ENCODE data around the gene CDC37.

The CDC37 gene

DNA sequence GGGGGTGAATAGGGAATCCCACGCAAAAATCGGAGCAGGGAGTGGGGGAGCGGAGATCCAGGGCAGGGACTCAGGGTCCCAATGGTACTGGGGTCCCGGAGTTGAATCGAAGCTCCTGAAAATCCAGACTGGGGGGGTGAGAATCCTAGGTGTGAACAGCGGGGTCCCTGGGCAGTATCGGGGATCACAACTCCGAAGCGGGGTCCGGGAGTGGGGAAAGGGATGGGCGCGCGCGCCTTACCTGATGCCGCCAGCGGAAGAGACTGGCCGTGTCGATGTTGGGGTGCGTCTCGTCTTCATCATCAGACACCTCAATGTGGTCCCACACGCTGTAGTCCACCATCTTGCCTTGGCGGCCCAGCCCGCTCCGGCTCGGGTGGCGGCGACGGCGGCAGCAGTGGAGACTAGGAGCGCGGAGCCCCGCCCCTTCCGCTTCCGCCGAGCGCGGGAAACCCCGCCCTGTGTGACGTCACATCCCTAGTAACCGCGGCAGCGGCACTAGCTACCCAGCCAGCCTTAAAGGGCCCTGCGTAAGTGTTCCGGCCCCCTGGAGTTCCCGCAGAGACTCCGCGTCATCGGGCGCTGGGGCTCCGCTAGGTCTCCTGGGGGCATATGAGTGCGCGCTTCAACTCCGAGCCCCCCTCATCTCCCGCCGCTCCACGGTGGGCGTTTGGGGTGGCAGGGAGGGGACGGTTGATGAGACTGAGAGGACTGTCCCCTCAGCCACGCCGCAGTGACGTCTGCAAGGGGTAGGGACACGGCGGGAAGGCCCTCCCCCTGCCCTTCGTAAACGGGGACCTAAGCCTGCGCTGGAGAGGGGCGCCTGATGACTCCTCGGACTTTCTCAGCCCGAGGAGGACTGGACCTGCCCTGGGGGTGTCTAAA is at the start of gene CDC37:
Gene CDC37, minus strand, starts transcription at position 406 of the 885 bp plus-strand sequence. Its CDS starts 63 bp downstream, at position 343.
- DNase-seq = peak; percentile 92

- no peak for DNase-seq
These were observed 47.7 kb upstream of the CDC37 start for GRCh38 chr19:10450853-10451609.

DNA sequence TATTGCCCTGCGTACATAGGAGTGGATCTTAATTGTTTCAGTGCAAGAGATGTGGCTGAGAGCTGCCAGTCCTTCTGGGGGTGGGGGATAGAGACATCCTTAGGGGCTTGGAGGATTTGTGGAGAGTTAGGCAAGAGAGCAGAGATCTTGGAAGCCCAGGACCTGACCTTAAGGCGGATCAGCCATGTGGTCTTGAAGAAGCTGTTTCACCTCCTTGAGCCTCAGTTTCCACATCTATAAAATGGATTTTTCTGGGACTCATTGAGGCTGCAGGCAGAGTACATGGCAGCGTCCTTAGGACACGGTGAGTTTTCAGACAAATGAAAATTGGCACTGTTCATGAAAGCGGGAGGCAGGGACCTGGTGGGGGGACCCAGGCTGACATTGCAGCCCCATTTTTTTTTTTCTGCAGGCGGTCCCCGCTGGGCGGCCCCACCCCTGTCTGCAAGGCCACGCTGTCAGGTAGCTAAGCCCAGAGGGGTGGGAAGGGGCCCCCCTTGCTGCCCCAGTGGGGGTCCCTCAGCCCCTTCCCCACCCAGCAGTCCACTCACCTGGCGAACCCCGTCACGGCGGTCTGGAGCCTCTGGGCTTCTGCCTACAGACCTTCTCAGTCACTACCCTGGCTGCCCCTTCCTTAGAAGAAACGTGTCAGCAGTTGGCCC is 47.0 kb upstream of the CDC37 start:
- no peak for DNase-seq

GRCh38 chr19:10449037-10449436 is 45.7 kb upstream of the CDC37 start:
- no peak for DNase-seq

DNA sequence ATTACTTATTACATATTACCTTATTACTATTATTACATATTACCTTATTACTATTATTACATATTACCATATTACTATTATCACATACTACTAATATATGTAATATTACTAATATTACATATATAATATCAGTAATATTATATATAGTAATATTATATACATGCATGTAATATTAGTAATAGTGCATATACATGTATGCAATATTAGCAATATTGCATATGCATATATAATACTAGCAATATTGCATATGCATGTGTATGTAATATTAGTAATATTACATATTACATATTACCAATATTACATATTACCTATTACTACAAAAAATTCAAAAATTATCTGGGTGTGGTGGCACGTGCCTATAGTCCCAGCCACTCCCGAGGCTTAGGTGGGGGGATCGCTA is 39.4 kb upstream of the CDC37 start:
- no peak for DNase-seq

DNA sequence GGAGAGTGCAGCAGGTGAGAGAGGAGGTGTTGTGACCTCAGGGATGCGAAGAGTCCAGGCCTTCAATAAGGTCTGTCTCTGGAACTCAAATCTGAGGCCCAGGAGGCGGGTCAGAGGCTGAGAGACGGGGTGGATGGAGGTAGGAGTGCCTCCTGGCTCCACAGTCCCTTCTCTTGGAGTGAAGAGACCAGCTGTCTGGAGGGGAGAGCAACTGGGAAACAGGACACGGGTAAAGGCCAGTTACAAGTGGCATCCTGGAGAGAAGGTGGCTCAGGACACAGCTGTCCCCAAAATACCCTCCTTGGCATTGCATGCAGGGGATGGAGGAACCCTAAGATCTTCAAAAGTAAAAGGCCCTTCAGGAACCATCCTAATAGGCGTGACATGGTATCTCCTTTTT is 36.2 kb upstream of the CDC37 start:
- no peak for DNase-seq

GRCh38 chr19:10433131-10433536 is 29.8 kb upstream of the CDC37 start:
- no peak for DNase-seq

DNA sequence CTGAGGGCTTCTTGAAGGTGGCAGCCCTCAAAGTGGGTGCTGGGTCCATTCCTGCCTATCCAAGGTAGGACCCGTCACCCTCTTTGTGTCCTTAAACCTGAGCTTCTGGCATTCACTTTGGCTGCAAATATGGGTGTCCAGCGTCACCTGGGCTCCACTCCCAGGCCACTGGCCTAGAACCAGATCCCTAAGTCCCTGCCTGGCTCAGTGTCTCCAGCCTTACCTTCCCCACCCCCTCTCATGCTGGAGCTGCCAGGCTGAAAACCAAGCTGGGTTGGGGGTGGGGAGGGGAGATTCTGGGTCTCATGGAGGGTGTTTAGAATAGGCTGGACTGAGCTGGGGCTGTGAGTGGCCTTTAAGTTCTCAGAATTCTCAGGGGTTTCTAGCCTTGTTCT is 29.4 kb upstream of the CDC37 start:
- no peak for DNase-seq

- DNase-seq = no peak
These were observed 28.8 kb upstream of the CDC37 start for GRCh38 chr19:10431943-10432735.

DNA sequence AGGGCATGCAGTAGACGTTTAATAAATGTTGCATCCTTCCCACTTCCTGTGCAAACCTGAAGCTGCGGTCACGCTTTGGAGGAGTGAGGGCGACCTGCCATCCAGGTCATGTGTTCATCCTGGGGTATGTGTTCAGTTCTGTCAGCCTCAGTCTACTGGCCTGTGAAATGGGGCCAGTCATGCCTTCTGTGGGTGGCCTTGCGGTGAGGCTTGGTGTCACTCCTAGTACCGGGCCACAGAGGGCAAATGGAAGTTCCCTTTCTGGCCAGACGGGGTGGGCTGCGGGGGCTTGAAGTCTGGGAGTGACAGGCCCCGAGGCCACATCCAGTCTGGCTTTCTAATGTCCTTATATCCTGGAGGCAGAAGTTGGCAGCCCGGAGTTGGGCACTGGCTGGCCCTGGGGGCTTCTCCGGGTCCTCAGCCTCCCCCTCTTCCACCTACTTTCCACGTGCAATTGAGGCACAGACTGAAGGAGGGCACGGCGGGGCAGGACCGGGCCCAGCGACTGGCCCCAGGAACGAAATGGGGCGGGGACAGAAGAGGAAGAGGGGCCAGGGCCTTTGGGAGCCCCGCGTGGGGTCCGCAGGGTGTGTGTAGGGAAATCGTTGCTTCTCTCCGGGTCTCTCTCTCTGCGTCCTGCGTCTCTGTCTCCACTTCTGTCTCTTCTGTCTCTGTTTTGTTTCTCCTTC is 28.1 kb upstream of the CDC37 start:
- no peak for DNase-seq

- no peak for DNase-seq
These were observed 27.3 kb upstream of the CDC37 start for GRCh38 chr19:10430505-10431253.

DNA sequence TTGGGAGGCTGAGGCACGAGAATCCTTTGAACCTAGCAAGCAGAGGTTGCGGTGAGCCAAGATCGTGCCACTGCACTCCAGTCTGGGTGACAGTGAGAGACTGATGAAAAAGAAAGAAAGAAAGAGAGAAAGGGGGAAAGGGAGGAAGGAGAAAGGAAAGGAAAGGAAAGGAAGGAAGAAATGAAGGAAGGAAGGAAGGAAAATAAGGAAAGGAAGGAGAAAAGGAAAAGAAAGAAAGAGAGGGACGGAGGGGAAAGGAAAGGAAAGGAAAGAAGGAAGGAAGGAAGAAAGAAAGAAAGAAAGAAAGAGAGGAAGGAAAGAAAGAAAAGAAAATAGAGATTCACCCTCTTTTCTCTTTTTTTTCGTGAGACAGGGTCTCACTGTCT is 25.6 kb upstream of the CDC37 start:
- no peak for DNase-seq

DNA sequence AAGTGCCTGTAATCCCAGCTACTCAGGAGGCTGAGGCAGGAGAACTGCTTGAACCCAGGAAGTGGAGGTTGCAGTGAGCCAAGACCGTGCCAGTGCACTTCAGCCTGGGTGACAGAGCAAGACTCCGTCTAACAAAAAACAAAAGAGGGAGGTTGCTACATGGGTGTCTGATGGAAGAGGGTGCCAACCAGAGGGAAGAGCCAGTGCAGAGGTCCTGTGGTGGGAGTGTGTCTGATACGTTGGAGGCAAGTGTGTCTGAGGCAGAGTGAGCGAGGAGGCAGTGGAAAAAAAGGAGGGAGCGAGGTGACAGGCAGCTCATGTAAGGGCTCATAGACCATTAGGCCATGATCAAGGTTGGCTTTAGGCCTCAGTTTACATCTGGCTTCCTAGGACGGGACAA is 23.8 kb upstream of the CDC37 start:
- DNase-seq = no peak

- DNase-seq = peak; percentile 67
These were observed 20.8 kb upstream of the CDC37 start for GRCh38 chr19:10424011-10424637.

GRCh38 chr19:10422846-10423245 is 19.5 kb upstream of the CDC37 start:
- no peak for DNase-seq

DNA sequence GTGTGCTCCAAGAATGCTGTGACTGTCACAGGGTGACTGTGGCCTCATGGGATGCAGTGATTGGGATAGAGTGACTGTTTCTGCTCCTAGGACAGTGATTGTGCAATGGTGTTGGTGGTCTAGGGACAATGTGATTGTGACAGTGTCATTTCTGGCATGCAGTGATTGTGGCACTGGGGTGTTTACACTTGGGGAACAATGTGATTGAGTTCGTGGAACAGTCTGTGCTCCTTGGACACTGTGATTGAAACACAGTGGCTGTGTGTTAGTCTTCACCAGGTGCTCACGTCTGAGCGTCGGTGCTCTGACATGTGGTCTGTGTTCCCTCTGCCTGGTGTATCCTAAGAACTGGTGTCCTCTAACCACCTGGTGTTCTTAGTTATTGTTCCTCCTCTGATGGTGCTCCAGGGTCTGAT is 18.7 kb upstream of the CDC37 start:
- no peak for DNase-seq

GRCh38 chr19:10421240-10422045 is 18.1 kb upstream of the CDC37 start:
- no peak for DNase-seq

DNA sequence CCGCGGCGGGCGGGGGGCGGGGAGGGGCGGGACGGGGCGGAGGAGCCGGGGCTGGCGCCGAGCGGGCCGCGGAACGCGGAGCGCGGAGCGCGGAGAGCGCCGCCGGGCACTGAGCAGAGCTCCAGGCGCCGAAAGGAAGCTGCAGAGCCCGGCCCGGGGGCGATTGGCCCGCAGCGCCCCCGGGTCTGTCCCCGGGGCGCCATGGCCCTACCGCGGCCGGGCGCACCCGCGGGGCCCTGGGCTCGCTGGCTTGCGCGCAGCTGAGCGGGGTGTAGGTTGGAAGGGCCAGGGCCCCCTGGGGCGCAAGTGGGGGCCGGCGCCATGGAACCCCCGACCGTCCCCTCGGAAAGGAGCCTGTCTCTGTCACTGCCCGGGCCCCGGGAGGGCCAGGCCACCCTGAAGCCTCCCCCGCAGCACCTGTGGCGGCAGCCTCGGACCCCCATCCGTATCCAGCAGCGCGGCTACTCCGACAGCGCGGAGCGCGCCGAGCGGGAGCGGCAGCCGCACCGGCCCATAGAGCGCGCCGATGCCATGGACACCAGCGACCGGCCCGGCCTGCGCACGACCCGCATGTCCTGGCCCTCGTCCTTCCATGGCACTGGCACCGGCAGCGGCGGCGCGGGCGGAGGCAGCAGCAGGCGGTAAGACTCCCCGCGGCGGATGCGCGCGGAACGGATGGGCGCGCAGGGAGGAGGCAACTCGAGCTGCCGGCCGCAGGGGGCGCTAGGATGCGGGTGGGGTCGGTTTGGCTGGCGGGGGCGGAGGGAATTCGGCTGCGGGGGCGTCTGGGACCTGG is 17.3 kb upstream of the CDC37 start, which contains the start of gene PDE4A:
Gene PDE4A, plus strand, starts transcription at position 95 of the 796 bp plus-strand sequence. Its CDS starts 227 bp downstream, at position 322.
- DNase-seq = peak; percentile 50

Measured in GDM1 (cell line).